NCI-H2029 (cell line): ENCODE data around the gene UBR2.
"Not testable (repeated sequence)": the region's sequence is repeated elsewhere in the genome, so short reads cannot be mapped to it uniquely, and the experiment has no call there.

Source experiments
- DNase-seq: peaks from one replicate; lab custom pipeline; 2025; lab: John Stamatoyannopoulos, UW

The UBR2 gene

DNA sequence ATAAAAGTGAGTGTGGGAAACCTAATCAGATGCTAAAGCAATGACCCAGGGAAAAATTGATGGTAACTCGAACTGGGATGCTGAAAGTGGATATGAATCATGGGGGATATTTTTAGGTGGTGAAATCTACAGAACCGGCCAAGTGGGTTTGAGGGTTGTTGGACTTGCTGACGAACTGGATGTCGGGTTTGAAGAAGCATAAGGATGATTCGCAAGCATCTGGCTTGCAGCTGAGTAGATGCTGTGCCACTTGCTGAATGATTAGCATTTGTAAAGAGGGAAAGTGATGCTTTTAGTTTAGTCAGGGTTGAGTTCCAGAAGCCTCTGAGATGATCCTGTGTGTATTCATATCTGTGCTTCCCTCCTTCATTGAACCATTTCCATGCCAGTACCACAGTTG lies 54.9 kb downstream of the UBR2 start:
- DNase-seq = no peak

DNA sequence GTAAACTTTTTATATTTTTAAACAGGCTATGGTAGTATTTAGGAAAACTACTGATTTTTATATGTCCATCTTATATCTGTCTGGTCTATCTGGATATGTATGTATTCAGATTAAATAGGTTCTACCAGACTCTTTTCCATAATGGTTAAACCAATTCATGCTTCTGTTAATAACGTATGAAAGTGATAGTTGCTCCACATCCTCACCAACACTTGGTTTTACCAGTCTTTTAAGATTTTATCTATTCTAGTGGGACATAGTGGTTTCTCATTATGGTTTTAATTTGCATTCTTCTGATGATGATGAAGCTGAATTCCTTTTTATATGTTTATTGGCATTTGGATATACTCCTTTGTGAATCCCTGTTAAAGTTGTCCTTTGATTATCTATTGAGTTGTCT lies 56.1 kb downstream of the UBR2 start:
- no peak for DNase-seq

DNA sequence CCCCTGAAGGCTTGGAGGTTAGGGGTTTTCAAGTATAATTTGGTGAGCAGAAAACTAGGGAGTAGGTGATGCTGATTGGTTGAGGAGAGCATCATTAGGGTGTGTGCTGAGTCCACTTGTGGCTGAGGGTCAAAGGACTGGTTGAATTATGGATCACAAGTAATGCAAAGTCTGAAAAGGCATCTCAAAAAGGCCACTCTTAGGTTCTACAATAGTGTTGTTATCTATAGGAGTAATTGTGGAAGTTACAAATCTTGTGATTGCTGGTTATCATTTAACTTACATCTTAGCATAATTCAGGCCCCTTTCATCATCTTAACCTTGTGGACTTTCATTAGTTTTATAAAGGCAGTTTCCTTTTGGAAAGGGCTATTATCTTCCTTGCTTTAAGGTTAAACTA lies 60.8 kb downstream of the UBR2 start:
- no peak for DNase-seq

DNA sequence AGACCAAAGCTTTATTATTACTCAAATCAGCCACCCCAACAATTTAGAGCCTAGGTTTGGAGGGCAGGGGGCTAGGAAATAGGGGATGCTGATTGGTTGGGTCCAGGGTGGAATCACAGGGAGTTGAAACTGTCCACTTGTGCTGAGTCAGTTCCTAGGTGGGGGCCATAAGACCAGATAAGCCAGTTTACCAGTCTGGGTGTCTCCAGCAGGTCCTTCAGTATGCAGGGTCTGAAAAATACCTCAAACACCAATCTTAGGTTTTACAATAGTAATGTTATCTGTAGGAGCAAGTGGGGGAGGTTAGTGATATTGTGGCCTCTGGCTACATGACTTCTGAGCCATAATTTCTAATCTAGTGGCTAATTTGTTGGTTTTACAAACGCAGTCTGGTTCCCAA lies 63.2 kb downstream of the UBR2 start:
- DNase-seq = no peak

DNA sequence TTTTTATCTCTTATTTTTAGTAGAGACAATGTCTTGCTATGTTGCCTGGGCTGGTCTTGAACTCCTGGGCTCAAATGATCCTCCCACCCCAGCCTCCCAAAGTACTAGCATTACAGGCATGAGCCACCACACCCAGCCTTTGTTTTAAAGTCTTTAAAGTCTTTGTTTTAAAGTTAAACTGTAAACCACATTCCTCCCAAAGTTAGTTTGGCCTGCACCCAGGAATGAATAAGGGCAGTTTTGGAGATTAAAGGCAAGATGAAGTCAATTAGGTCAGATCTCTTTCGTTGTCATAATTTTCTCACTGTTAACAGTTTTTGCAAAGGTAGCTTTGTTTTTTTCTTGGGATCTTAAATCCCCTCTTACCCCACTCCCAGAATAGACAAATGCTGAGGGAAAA lies 63.8 kb downstream of the UBR2 start:
- no peak for DNase-seq

DNA sequence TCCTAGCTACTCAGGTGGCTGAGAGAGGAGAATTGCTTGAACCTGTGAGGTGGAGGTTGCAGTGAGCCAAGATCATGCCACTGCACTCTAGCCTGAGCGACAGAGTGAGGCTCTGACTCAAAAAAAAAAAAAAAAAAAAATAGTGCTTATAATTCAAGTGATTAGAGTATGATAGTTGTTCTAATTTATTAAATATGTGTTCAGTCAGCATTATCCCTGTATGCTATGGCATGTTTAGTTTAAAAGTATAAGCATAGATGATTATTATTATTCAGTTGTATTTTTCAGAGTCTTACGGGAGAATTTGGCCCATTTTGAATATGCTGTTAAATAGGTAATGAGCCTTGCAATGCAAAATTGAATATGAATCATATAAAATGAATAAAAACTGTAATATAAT lies 64.8 kb downstream of the UBR2 start:
- DNase-seq = no peak

DNA sequence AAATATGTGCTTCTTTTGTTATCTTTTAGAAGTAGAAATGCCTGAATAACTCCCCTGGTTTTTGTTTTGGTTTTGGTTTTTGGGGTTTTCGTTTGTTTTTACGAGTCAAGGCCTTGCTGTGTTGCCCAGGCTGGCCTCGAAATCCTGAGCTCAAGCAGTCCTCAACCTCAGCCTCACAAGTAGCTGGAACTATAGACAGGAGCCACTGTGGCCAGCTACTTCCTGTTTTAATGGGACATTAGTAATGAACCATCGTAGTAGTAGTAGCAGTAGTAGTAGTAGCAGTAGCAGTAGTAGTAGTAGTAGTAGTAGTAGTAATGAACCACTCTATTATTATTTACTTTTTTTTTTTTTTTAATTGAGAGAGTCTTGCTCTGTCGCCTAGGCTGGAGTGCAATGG lies 66.0 kb downstream of the UBR2 start:
- DNase-seq = no peak

DNA sequence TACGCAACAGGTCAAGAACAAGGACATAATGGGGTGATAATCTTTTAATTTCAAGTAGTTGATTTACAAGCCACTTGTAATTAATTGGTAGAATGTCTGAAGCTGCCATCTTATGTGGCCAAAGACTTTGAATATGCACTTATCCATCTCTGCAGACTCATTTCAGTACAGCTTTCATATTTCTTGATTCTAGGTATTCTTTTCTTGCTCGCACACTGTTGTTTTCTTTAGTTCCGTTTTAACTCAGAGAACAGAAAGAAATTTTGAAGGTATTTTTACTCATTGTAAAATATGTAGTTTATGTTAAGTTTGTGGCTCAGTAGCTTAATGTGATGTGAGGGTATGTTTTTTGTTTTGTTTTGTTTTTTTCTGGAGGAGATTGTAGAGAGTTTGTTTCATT lies 73.9 kb downstream of the UBR2 start:
- no peak for DNase-seq

GRCh38 chr6:42642794-42643193 lies 79.0 kb downstream of the UBR2 start:
- no peak for DNase-seq

GRCh38 chr6:42644211-42644610 lies 80.4 kb downstream of the UBR2 start:
- no peak for DNase-seq

DNA sequence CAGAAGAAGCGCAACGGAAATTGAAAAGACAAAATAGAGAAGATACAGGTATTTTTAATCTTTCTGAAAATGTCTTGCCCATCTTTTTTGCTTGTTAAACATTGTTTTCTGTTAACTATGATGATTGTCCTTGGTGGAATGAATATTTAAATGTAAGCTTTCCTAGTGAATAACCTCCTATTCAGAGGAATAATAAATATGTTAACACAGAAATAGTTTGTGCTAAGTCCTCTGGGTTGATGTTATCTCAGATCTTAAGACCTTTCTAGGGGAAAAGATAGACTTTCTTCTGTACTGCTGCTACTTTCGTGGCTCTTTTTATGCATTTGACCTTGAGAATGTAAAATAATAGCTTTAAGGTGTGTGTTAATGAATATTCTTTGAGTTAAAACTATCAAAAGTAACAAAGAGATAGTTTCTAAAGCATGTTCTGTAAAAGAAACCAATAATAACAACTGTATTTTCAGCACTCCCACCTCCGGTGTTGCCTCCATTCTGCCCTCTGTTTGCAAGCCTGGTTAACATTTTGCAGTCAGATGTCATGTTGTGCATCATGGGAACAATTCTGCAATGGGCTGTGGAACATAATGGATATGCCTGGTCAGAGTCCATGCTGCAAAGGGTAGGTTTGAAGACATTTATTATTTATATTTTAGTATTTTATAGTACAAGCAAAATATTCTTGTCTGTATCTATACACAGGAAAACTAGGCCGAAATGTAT lies 88.4 kb downstream of the UBR2 start:
- no peak for DNase-seq

DNA sequence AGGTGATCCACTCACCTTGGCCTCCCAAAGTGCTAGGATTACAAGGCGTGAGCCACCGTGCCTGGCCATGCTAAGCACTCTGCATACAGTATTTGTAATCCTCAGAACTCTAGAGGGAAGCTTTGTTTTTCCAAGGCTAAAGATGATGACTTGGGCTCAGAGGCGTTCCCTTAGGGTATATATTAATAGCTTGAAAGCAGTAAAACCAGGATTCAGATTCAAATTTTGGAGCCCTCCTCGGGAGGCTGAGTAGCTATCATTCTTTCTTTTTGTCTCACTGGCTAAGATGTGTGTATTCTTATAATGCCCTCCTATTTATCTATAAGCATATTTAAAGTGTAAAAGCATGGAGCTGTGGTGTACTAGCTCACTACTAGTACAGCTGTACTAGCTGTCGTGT lies 90.0 kb downstream of the UBR2 start:
- DNase-seq = no peak

GRCh38 chr6:42659806-42660205 lies 96.0 kb downstream of the UBR2 start:
- DNase-seq = no peak

DNA sequence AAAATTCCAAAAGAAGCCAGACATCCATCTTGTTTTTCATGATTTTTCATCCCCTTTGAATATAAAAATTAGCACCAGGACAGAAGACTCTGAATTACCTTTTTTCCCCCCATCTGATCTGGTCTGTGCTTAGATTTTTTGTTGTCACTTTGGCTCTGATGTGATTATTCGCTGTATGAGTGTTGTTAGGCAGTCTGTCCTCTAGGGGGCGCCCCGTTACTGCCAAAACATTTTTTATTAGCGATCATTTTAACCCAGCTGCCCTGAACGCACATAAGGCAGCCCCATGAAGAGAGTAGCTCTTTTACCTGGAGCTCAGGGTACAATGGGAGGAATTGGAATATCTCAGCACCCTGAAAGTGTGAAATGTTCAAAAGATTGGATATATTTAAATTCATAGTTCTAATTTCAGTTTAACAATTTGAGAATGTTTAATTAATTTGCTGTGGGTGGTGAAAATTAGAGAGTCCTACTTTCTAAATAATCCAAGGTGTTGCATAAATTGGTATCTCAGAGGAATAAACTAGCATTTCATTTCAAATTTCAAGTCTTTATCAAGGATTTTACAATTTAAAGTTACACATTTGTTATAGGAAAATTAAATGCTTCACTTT lies 97.8 kb downstream of the UBR2 start:
- peak; percentile 46 for DNase-seq

DNA sequence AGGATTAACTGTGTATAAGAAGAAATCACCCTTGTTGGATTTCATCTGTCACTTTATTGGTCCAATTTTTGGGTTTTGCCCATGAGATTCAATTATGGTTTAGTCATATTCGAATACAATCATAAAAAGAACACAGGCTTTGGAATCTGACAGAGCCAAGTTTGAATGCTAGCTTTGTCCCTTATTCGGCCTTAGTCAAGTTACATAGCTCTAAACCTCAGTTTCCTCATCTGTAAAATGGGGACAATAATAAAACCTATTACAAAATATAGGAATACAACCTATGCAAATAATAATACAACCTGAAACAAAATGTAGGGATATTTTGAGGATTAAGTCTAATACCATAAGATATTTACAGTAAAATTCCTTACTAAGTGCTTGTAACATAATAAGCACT lies 100.9 kb downstream of the UBR2 start:
- no peak for DNase-seq

DNA sequence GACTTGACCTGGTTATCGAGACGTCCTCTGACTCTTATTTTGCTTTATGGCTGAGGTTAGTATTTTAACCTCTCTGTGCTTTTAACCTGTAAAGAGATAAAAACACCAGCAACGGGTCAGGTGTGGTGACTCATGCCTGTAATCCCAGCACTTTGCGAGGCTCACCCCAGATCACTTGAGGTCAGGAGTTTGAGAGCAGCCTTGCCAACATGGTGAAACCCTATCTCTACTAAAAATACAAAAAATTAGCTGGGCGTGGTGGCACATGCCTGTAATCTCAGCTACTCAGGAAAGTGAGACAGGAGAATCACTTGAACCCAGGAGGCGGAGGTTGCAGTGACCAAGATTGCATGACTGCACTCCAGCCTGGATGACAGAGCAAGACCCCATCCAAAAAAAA lies 110.5 kb downstream of the UBR2 start:
- not testable (repeated sequence) for DNase-seq

- DNase-seq = no peak
Observed at GRCh38 chr6:42674780-42675179, 111.0 kb downstream of the UBR2 start.

DNA sequence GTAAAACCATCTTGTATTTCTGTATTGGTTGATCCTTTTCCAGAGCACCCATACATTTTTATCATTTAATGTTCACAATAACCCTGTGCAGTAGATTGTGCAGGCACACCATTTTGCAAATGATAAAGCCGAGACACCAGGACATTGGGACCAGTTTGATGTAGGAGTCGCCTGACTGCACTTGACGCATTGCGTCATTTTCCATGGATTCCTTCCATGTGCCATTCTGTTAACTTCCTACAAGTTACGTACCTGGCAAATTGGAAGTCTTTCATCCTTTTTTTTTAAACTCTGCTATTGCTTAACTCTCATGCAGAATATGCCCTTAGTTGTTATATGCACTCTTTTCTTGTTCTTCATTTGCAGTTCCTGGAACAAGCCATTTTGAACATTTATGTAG lies 115.5 kb downstream of the UBR2 start:
- DNase-seq = no peak

- DNase-seq = no peak
Observed at GRCh38 chr6:42688281-42688680, 124.5 kb downstream of the UBR2 start.

- no peak for DNase-seq
Observed at GRCh38 chr6:42689371-42689770, 125.5 kb downstream of the UBR2 start.

DNA sequence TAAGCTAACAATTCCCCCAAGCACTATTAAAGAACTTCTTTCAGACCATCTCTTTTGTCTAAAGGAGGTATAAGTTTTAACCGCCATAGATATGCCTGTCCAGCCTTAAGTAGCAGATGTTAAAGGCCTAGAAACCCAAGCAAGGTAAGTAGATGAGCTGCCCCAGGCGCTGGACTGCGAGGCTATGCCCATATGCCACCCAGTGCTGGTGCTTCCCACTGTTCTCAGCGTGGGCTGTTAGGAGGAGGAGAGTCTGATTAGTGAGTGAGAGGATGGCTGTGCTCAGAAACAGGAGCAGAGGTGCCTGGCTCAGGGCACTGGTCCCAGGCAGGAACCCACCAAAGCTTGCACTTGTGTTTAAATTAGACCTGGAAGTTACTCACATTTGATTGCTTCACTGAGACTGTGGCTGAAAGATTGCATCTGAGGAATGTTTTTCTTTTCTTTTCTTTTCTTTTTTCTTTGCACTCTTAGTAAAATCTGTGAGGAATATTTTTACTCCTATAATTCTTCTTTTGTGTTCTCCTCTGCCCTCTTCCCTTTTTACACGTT lies 126.4 kb downstream of the UBR2 start:
- DNase-seq = no peak

DNA sequence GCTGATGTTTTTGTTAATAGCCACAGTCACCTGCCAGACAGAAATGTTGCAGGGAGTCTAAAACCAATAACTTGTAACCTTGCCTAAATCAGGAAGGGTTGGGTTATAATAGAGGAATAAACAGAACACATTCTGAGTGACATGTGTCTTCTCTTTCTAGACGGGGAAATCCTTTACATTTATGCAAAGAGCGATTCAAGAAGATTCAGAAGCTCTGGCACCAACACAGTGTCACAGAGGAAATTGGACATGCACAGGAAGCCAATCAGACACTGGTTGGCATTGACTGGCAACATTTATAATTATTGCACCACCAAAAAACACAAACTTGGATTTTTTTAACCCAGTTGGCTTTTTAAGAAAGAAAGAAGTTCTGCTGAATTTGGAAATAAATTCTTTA lies 127.0 kb downstream of the UBR2 start:
- no peak for DNase-seq

GRCh38 chr6:42692137-42692911 lies 128.5 kb downstream of the UBR2 start:
- DNase-seq = no peak
